HTR-8/SVneo (cell line): ENCODE data around the gene ELMO2.
A peak's percentile ranks its signal among the peaks of the same experiment; 100 is the strongest.

Source experiments
- DNase-seq: peaks from one replicate; pipeline ENCODE4 v3.0.0; 2011; ENCODE audit warnings: low spot score, mixed read lengths; ENCODE audit not compliant: insufficient read length
- FAIRE-seq: peaks from 2 replicates; lab custom pipeline; 2011; peaks lifted over from hg19 to GRCh38; lab: Jason Lieb, UNC

Gene ELMO2

GRCh38 chr20:46406200-46406985 is at the start of gene ELMO2:
Gene ELMO2, minus strand, starts transcription at chr20:46406615. Its CDS starts 12,133 bp downstream, at chr20:46394482.
- FAIRE-seq (peak; percentile 66), DNase-seq (peak; percentile 99)

- peak; percentile 58 for FAIRE-seq
- DNase-seq, result no peak
These were observed 49.3 kb upstream of the ELMO2 start for GRCh38 chr20:46455729-46456128.

- DNase-seq (no peak), FAIRE-seq (peak; percentile 13)
These were observed 40.4 kb upstream of the ELMO2 start for GRCh38 chr20:46446851-46447250.

GRCh38 chr20:46439837-46440236 is 33.4 kb upstream of the ELMO2 start:
- DNase-seq, result no peak
- peak; percentile 40 for FAIRE-seq

GRCh38 chr20:46438156-46438750 is 31.8 kb upstream of the ELMO2 start:
- DNase-seq (peak; percentile 87), FAIRE-seq (peak; percentile 84)

GRCh38 chr20:46435146-46435545 is 28.7 kb upstream of the ELMO2 start:
- DNase-seq (no peak), FAIRE-seq (peak; percentile 44)

GRCh38 chr20:46434597-46434996 is 28.2 kb upstream of the ELMO2 start:
- FAIRE-seq (peak; percentile 81), DNase-seq (no peak)

- FAIRE-seq (peak; percentile 86), DNase-seq (no peak)
These were observed 26.6 kb upstream of the ELMO2 start for GRCh38 chr20:46433051-46433450.

- FAIRE-seq, result peak; percentile 97
- DNase-seq, result no peak
These were observed 24.7 kb upstream of the ELMO2 start for GRCh38 chr20:46430921-46431712.

- no peak for DNase-seq
- no peak for FAIRE-seq
These were observed 21.0 kb upstream of the ELMO2 start for GRCh38 chr20:46427384-46427783.

GRCh38 chr20:46423882-46424482 is 17.6 kb upstream of the ELMO2 start:
- DNase-seq (no peak), FAIRE-seq (no peak)

- no peak for FAIRE-seq
These were observed 16.9 kb upstream of the ELMO2 start for GRCh38 chr20:46423342-46423741.

GRCh38 chr20:46420878-46421277 is 14.5 kb upstream of the ELMO2 start:
- FAIRE-seq (peak; percentile 80), DNase-seq (no peak)

More at GRCh38 chr20:46423342-46423741, 16.9 kb upstream of the ELMO2 start:
- no peak for DNase-seq

- FAIRE-seq (no peak), DNase-seq (no peak)
These were observed 13.5 kb upstream of the ELMO2 start for GRCh38 chr20:46419882-46420281.

GRCh38 chr20:46416839-46417238 is 10.4 kb upstream of the ELMO2 start:
- no peak for FAIRE-seq
- DNase-seq, result no peak

- FAIRE-seq (peak; percentile 85), DNase-seq (no peak)
These were observed 10.0 kb upstream of the ELMO2 start for GRCh38 chr20:46416421-46416820.

- FAIRE-seq (peak; percentile 33), DNase-seq (no peak)
These were observed 9.4 kb upstream of the ELMO2 start for GRCh38 chr20:46415773-46416172.

GRCh38 chr20:46414608-46415007 is 8.2 kb upstream of the ELMO2 start:
- DNase-seq (no peak), FAIRE-seq (no peak)

GRCh38 chr20:46411637-46412036 is 5.2 kb upstream of the ELMO2 start:
- FAIRE-seq, result no peak

GRCh38 chr20:46408281-46408731 is 1.9 kb upstream of the ELMO2 start:
- no peak for DNase-seq
- FAIRE-seq, result peak; percentile 26

More at GRCh38 chr20:46411637-46412036, 5.2 kb upstream of the ELMO2 start:
- DNase-seq, result no peak
